Fibroblast of lung (primary cell): ENCODE results near the gene CAPN2. TPM values are rescaled to one million over a fixed set of nuclear protein-coding genes. Genes with fewer than 3 reads are reported as not detected.

Experiments
- DNase-seq, 2 donors: peaks; one replicate each; pipeline versions ENCODE4 v3.0.0 to v3.0.0-alpha.2; 2010; ENCODE audit warnings: low read depth in 2 of 2
- H2AFZ ChIP-seq: 2 replicates; pipeline ENCODE4 v1.5.1; 2012; ENCODE audit warnings: low read length, control low read depth, inconsistent platforms
- H3K27ac ChIP-seq: 2 replicates; pipeline ENCODE4 v1.5.1; 2011; ENCODE audit warnings: low read length, control low read depth; ENCODE audit not compliant: insufficient read depth
- H3K27me3 ChIP-seq: 2 replicates; pipeline ENCODE4 v1.5.1; 2011; ENCODE audit warnings: mild to moderate bottlenecking, low read length; ENCODE audit not compliant: control insufficient read depth, insufficient read depth
- H3K36me3 ChIP-seq: 2 replicates; pipeline ENCODE4 v1.5.1; 2011; ENCODE audit warnings: low read length; ENCODE audit not compliant: control insufficient read depth, insufficient read depth
- H3K4me1 ChIP-seq: 2 replicates; pipeline ENCODE4 v1.5.1; 2011; ENCODE audit warnings: low read length; ENCODE audit not compliant: control insufficient read depth, insufficient read depth; ENCODE audit errors: extremely low read depth
- H3K4me2 ChIP-seq: 2 replicates; pipeline ENCODE4 v1.5.1; 2011; ENCODE audit warnings: low read length, control low read depth; ENCODE audit not compliant: insufficient read depth; ENCODE audit errors: extremely low read depth
- H3K4me3 ChIP-seq, 4 experiments: fragments of 200-600 bp in 1 of 4; sonication (generic) in 1 of 4; replicated peaks in 1 of 4; 2 replicates each; pipeline ENCODE4 v1.5.1; 2011 to 2016; ENCODE audit warnings: low read length in 4 of 4, low read depth in 3 of 4, mild to moderate bottlenecking in 3 of 4, control low read depth in 2 of 4, inconsistent platforms in 1 of 4, mixed read lengths in 1 of 4; ENCODE audit not compliant: insufficient read depth in 1 of 4; ENCODE audit errors: control extremely low read depth in 1 of 4
- H3K79me2 ChIP-seq: 2 replicates; pipeline ENCODE4 v1.5.1; 2012; ENCODE audit warnings: mild to moderate bottlenecking, low read length, inconsistent platforms; ENCODE audit not compliant: control insufficient read depth, insufficient read depth
- H3K9ac ChIP-seq: 2 replicates; pipeline ENCODE4 v1.5.1; 2011; ENCODE audit warnings: mild to moderate bottlenecking, low read length, control low read depth; ENCODE audit not compliant: insufficient read depth
- H3K9me3 ChIP-seq: 2 replicates; pipeline ENCODE4 v1.5.1; 2012; ENCODE audit warnings: low read depth, low read length; ENCODE audit not compliant: control insufficient read depth, insufficient read depth
- H4K20me1 ChIP-seq: 2 replicates; pipeline ENCODE4 v1.5.1; 2011; ENCODE audit warnings: low read length; ENCODE audit not compliant: control insufficient read depth, insufficient read depth; ENCODE audit errors: extremely low read depth
- EZH2 ChIP-seq: IDR thresholded peaks from 2 replicates; pipeline ENCODE4 v1.5.1; 2012; ENCODE audit warnings: low read length, control low read depth, mild to moderate bottlenecking; ENCODE audit errors: missing control alignments
- polyA plus RNA-seq, 2 donors: library from polyadenylated mRNA; depleted of rRNA in 1 of 2; stranded (reverse) in 1 of 2; unstranded in 1 of 2; fragments of >200 nt; gene quantifications; 2 replicates each; pipeline ENCODE4 v1.2.1, GENCODE V29; 2011 to 2012; ENCODE audit warnings: missing spikeins in 1 of 2
- total RNA-seq: library from RNA; depleted of rRNA; stranded (reverse); fragments of >200 nt; gene quantifications from 2 replicates; pipeline ENCODE4 v1.2.1, GENCODE V29; 2014
- TF ChIP-seq, protein P1 (sequence below), 2 donors: IDR thresholded peaks in 1 of 2; conservative IDR thresholded peaks in 1 of 2; 1 replicate in 1 of 2; 2 replicates in 1 of 2; pipeline ENCODE4 v1.5.1; 2011 to 2012; ENCODE audit warnings: low read length in 2 of 2, control low read depth in 1 of 2, inconsistent platforms in 1 of 2, low read depth in 1 of 2, mild to moderate bottlenecking in 1 of 2

Gene CAPN2
- total and polyA plus RNA-seq, 2 donors (not counting 1 experiment from before 2014, with no cell fraction given), result 387 to 488 TPM

DNA sequence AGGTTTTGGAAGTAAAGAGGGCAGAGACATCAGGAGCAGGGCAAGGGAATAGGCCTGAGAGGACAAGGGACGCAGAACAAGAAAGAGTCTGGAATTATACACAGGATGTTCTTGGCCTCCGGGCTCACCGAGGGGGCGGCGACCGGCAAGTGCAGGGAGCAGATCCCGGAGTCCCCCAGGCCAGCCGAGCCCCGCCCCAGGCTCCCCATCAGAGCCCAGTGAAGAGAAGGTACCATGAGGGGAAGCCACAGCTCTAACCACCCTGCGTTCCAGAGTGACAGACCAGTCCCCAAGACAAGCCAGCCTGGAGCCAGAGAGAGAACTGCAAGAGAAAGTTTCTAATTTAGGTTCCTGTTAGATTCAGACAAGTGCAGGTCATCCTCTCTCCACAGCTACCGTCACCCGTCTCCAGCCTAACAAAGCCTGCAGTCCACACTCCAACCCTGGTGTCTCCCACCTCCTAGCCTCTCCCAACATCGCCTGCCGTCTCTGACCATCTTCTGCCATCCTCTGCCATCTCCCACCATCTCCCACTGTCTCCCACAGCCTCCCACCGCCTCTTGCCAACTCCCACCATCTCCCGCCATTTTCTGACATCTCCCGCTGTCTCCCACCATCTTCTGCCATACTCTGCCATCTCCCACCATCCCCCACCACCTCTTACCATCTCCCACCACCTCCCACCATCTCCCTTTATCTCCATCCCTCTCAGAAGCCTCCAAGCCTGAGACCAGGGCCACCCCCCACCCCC is 42.5 kb downstream of the CAPN2 start:
- H3K4me2 ChIP-seq, result no peak overlapping the region
- no peak overlapping the region for H3K27ac ChIP-seq
- H3K36me3 ChIP-seq, result peaks cover 51% of the 10 kb centered on the region
- peaks cover 8% of the 10 kb centered on the region for H3K79me2 ChIP-seq
- no peak for DNase-seq
- H3K27me3 ChIP-seq, result no peaks in the 10 kb centered on the region
- no peak overlapping the region for H3K9ac ChIP-seq
- no peak for TF ChIP-seq EZH2
- TF ChIP-seq, protein P1, sequence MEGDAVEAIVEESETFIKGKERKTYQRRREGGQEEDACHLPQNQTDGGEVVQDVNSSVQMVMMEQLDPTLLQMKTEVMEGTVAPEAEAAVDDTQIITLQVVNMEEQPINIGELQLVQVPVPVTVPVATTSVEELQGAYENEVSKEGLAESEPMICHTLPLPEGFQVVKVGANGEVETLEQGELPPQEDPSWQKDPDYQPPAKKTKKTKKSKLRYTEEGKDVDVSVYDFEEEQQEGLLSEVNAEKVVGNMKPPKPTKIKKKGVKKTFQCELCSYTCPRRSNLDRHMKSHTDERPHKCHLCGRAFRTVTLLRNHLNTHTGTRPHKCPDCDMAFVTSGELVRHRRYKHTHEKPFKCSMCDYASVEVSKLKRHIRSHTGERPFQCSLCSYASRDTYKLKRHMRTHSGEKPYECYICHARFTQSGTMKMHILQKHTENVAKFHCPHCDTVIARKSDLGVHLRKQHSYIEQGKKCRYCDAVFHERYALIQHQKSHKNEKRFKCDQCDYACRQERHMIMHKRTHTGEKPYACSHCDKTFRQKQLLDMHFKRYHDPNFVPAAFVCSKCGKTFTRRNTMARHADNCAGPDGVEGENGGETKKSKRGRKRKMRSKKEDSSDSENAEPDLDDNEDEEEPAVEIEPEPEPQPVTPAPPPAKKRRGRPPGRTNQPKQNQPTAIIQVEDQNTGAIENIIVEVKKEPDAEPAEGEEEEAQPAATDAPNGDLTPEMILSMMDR (conservative IDR thresholded peaks at IDR 0.05 in 1 of 2, IDR thresholded peaks at IDR 0.05 in 1 of 2; ENCODE audit: low read depth in 1 of 2, low read length in 2 of 2), result no peak
- H3K4me1 ChIP-seq, result no peaks in the 10 kb centered on the region
- H2AFZ ChIP-seq, result no peak overlapping the region
- H3K4me3 ChIP-seq, result no peak overlapping the region
- H4K20me1 ChIP-seq, result no peaks in the 10 kb centered on the region
- H3K9me3 ChIP-seq, result no peaks in the 10 kb centered on the region

DNA sequence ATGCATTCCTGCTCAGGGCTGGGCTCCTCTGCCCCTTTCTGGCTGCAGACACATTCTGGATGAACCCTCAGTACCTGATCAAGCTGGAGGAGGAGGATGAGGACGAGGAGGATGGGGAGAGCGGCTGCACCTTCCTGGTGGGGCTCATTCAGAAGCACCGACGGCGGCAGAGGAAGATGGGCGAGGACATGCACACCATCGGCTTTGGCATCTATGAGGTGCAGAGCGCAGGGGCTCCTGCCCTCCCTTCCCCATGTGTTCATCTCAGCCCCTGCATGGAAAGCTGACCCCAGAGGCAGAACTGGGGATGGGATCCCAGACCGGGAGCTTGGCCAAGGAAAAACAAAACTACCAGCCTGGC is 43.1 kb downstream of the CAPN2 start:
- H3K4me3 ChIP-seq, result no peak overlapping the region
- peaks cover 54% of the 10 kb centered on the region for H3K36me3 ChIP-seq
- H3K4me2 ChIP-seq, result no peak overlapping the region
- H2AFZ ChIP-seq, result no peak overlapping the region
- no peaks in the 10 kb centered on the region for H4K20me1 ChIP-seq
- peaks cover 4% of the 10 kb centered on the region for H3K79me2 ChIP-seq
- H3K4me1 ChIP-seq, result no peaks in the 10 kb centered on the region
- no peak overlapping the region for H3K9ac ChIP-seq
- no peak overlapping the region for H3K27ac ChIP-seq
- no peak for DNase-seq
- H3K27me3 ChIP-seq, result no peaks in the 10 kb centered on the region
- no peaks in the 10 kb centered on the region for H3K9me3 ChIP-seq
- TF ChIP-seq EZH2, result no peak
- TF ChIP-seq, protein P1 (conservative IDR thresholded peaks at IDR 0.05 in 1 of 2, IDR thresholded peaks at IDR 0.05 in 1 of 2; ENCODE audit: low read depth in 1 of 2, low read length in 2 of 2), result no peak

DNA sequence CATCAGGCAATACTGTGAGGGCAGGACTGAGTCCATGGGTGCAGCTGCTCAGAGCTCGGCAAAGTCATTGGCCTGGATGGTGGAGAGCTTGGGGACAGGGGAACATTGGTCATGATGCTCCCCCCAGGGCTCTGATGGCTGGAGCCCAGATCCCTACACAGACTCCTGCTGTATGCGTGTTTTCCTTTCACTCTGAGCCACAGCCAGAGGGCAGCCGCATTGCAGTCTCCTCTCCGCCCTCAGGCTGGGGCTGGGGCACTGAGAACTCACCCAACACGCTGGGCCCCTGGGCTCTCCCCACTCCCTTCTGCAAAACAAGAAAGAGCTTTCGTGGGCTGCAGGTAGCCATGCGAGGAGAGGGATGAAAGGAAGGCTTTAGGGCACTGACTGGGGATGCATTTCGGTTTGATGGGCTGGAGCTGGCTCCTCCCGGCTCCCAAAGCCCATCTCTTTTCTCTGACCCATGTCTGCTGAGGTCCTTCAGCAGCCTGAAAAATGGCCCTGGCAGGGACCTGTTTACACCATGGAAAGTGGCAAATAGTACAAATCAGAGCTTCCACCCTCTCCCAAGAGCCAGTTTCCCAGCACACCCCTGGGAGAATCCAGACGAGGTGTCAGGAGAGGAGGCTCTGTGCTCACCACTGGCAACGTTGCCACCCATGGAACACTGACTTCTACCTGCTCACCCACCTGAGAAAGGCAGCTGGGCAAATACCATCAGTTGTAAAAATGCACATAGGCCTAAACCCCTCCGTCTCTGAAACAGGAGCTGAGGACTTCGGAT is 43.8 kb downstream of the CAPN2 start:
- no peak for TF ChIP-seq EZH2
- TF ChIP-seq, protein P1 (conservative IDR thresholded peaks at IDR 0.05 in 1 of 2, IDR thresholded peaks at IDR 0.05 in 1 of 2; ENCODE audit: low read depth in 1 of 2, low read length in 2 of 2), result no peak
- no peak for DNase-seq
- Histone ChIP-seq H2AFZ (no peak overlapping the region), H3K27me3 (no peaks in the 10 kb centered on the region), H4K20me1 (no peaks in the 10 kb centered on the region), H3K4me2 (no peak overlapping the region), H3K27ac (no peak overlapping the region), H3K4me3 (no peak overlapping the region), H3K9ac (no peak overlapping the region), H3K36me3 (peaks cover 50% of the 10 kb centered on the region), H3K4me1 (no peaks in the 10 kb centered on the region), H3K9me3 (no peaks in the 10 kb centered on the region), H3K79me2 (peaks cover 2% of the 10 kb centered on the region)
